ENCODE data around the gene SIRPB2. TPM values are rescaled to one million over a fixed set of nuclear protein-coding genes. Genes with fewer than 3 reads are reported as not detected.
"Not testable (repeated sequence)": the region's sequence is repeated elsewhere in the genome, so short reads cannot be mapped to it uniquely, and the experiment has no call there.

The SIRPB2 gene
- total RNA-seq, 2 experiments from 2014 or later = not detected

GRCh38 chr20:1499528-1500420 is 8.6 kb upstream of the SIRPB2 start:
- intact Hi-C loops (cut with micrococcal nuclease; ENCODE audit: unreplicated experiment) = no loop called here
- BruUV-seq (replicated peaks) = no TSS peak

GRCh38 chr20:1497371-1497770 is 6.2 kb upstream of the SIRPB2 start:
- BruUV-seq (replicated peaks); H3K4me1 ChIP-seq (ENCODE audit: insufficient read depth, low read length, poor library complexity, severe bottlenecking); H2AFZ ChIP-seq (ENCODE audit: low read length); intact Hi-C loops (cut with micrococcal nuclease; ENCODE audit: unreplicated experiment); H3K79me2 ChIP-seq (ENCODE audit: insufficient read depth, low read depth, low read length); H3K36me3 ChIP-seq (ENCODE audit: insufficient read depth, low read length); DNase-seq (ENCODE audit: low spot score); H4K20me1 ChIP-seq (ENCODE audit: insufficient read depth, low read length); H3K9me2 ChIP-seq (ENCODE audit: insufficient read depth, low read length); H3K4me2 ChIP-seq (ENCODE audit: low read length); H3K27ac ChIP-seq (ENCODE audit: low read depth, low read length, poor library complexity, severe bottlenecking); CTCF ChIA-PET (ENCODE audit: unreplicated experiment); H3K4me3 ChIP-seq (ENCODE audit: low read depth, low read length, poor library complexity, severe bottlenecking); H3K9me3 ChIP-seq (ENCODE audit: low read length): not testable (repeated sequence)
- POLR2A ChIA-PET = interaction anchor here (0.6 to 0.7 kb wide), 5 partner anchors 10 to 301 kb away, joined by 4 to 5 read pairs (median 4); no protein-coding TSS in a partner anchor

More at GRCh38 chr20:1499528-1500420, 8.6 kb upstream of the SIRPB2 start:
- no peak for DNase-seq (ENCODE audit: low spot score)
- Histone ChIP-seq H3K4me3 (ENCODE audit: low read depth, low read length, poor library complexity, severe bottlenecking) (no peak overlapping the region), H3K9me2 (ENCODE audit: insufficient read depth, low read length) (no peaks in the 10 kb centered on the region), H3K4me2 (ENCODE audit: low read length) (no peak overlapping the region), H3K9me3 (ENCODE audit: low read length) (no peaks in the 10 kb centered on the region), H3K27ac (ENCODE audit: low read depth, low read length, poor library complexity, severe bottlenecking) (no peak overlapping the region), H3K36me3 (ENCODE audit: insufficient read depth, low read length) (no peaks in the 10 kb centered on the region), H2AFZ (ENCODE audit: low read length) (no peak overlapping the region), H3K4me1 (ENCODE audit: insufficient read depth, low read length, poor library complexity, severe bottlenecking) (no peaks in the 10 kb centered on the region), H4K20me1 (ENCODE audit: insufficient read depth, low read length) (no peaks in the 10 kb centered on the region), H3K79me2 (ENCODE audit: insufficient read depth, low read depth, low read length) (no peaks in the 10 kb centered on the region)
- ChIA-PET POLR2A (no interaction called here), CTCF (ENCODE audit: unreplicated experiment) (no interaction called here)
- TF ChIP-seq EZH2phosphoT487 (IDR thresholded peaks at IDR 0.05; ENCODE audit: borderline replicate concordance, low read depth, low read length) (no peak), CTCF (conservative IDR thresholded peaks at IDR 0.05; ENCODE audit: low read length) (no peak)

GRCh38 chr20:1496930-1497329 is 5.7 kb upstream of the SIRPB2 start:
- H3K9me3 ChIP-seq (ENCODE audit: low read length) = no peaks in the 10 kb centered on the region
- BruUV-seq (replicated peaks) = no TSS peak
- H3K36me3 ChIP-seq (ENCODE audit: insufficient read depth, low read length) = no peaks in the 10 kb centered on the region
- H2AFZ ChIP-seq (ENCODE audit: low read length) = no peak overlapping the region
- no peaks in the 10 kb centered on the region for H3K4me1 ChIP-seq (ENCODE audit: insufficient read depth, low read length, poor library complexity, severe bottlenecking)
- CTCF ChIA-PET (ENCODE audit: unreplicated experiment) = no interaction called here
- intact Hi-C loops (cut with micrococcal nuclease; ENCODE audit: unreplicated experiment) = no loop called here
- no peaks in the 10 kb centered on the region for H3K79me2 ChIP-seq (ENCODE audit: insufficient read depth, low read depth, low read length)
- no peak for TF ChIP-seq EZH2phosphoT487 (IDR thresholded peaks at IDR 0.05; ENCODE audit: borderline replicate concordance, low read depth, low read length)
- no peak for TF ChIP-seq CTCF (conservative IDR thresholded peaks at IDR 0.05; ENCODE audit: low read length)
- no peak overlapping the region for H3K4me2 ChIP-seq (ENCODE audit: low read length)
- H3K27ac ChIP-seq (ENCODE audit: low read depth, low read length, poor library complexity, severe bottlenecking) = no peak overlapping the region
- DNase-seq (ENCODE audit: low spot score) = no peak
- H4K20me1 ChIP-seq (ENCODE audit: insufficient read depth, low read length) = no peaks in the 10 kb centered on the region
- POLR2A ChIA-PET = interaction anchor here (0.6 to 0.7 kb wide), 3 partner anchors 15 to 300 kb away, joined by 4 to 5 read pairs (median 4); no protein-coding TSS in a partner anchor
- no peaks in the 10 kb centered on the region for H3K9me2 ChIP-seq (ENCODE audit: insufficient read depth, low read length)
- no peak overlapping the region for H3K4me3 ChIP-seq (ENCODE audit: low read depth, low read length, poor library complexity, severe bottlenecking)

All from OCI-LY7 (cell line).